Measurements from ENCODE around the gene BRD7. TPM values are rescaled to one million over a fixed set of nuclear protein-coding genes. Genes with fewer than 3 reads are reported as not detected.

The BRD7 gene
- total and polyA plus RNA-seq, 7 donors, result 34.2 to 56.4 (median 52.0) TPM

DNA sequence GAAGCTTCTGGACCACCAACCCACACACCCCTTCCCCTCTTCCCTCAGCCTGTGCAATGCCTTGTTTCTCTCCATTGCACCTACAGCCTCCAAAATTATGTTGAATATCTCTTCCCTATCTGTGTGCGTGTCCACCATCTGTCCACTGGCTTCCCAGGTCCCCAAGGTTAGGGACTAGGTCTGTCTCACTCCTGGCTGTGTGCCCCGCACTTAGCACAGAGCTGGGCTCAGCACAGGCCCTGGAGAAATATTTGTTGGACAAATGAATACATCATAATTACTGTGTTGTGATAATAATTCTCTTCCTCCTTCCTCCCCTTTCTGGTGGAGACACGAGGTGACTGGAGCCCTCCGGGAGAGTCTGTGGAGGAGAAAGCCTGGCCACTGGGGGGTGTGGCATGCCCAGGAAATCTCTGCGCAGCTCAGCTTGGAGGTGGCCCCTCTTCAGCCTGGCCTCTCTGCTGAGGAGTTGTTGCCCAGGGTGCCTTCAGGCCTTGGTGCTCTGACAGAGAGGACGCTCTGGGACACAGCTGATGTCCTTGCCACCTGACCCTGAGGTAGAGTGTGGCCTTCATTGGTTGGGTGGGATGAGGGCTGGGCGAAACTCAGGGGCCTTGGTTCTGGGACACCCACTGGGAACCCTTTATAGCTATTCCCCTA, 3.3 kb upstream of the BRD7 start:
- H3K4me1 ChIP-seq, result peaks cover 0 to 39% (median 19%) of the 10 kb centered on the region in 4 donors
- intact Hi-C loops (cut with DNase I), result loop anchor here (2.0 kb wide), 3 partner anchors 177 to 293 kb away; partner anchors contain the start of gene NKD1
- H3K9me3 ChIP-seq, result no peaks in the 10 kb centered on the region
- H3K36me3 ChIP-seq, result peaks cover 0 to 2% (median 0%) of the 10 kb centered on the region in 4 donors
- H3K4me3 ChIP-seq, result no peak overlapping the region
- 63 to 74% methylated on average over 7 of the region's 7 CpGs for WGBS, 2 donors
- peak overlapping the region; percentile 67 to 84 (median 72) for H3K27ac ChIP-seq
- TF ChIP-seq POLR2A (IDR thresholded peaks at IDR 0.05) (no peak), EP300 (IDR thresholded peaks at IDR 0.05) (no peak)
- TF ChIP-seq, protein P1, sequence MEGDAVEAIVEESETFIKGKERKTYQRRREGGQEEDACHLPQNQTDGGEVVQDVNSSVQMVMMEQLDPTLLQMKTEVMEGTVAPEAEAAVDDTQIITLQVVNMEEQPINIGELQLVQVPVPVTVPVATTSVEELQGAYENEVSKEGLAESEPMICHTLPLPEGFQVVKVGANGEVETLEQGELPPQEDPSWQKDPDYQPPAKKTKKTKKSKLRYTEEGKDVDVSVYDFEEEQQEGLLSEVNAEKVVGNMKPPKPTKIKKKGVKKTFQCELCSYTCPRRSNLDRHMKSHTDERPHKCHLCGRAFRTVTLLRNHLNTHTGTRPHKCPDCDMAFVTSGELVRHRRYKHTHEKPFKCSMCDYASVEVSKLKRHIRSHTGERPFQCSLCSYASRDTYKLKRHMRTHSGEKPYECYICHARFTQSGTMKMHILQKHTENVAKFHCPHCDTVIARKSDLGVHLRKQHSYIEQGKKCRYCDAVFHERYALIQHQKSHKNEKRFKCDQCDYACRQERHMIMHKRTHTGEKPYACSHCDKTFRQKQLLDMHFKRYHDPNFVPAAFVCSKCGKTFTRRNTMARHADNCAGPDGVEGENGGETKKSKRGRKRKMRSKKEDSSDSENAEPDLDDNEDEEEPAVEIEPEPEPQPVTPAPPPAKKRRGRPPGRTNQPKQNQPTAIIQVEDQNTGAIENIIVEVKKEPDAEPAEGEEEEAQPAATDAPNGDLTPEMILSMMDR (IDR thresholded peaks at IDR 0.05), result peak in 3 of 4 experiments; percentile 20 to 40 (median 22)
- DNase-seq, result no peak
- no peaks in the 10 kb centered on the region for H3K27me3 ChIP-seq

DNA sequence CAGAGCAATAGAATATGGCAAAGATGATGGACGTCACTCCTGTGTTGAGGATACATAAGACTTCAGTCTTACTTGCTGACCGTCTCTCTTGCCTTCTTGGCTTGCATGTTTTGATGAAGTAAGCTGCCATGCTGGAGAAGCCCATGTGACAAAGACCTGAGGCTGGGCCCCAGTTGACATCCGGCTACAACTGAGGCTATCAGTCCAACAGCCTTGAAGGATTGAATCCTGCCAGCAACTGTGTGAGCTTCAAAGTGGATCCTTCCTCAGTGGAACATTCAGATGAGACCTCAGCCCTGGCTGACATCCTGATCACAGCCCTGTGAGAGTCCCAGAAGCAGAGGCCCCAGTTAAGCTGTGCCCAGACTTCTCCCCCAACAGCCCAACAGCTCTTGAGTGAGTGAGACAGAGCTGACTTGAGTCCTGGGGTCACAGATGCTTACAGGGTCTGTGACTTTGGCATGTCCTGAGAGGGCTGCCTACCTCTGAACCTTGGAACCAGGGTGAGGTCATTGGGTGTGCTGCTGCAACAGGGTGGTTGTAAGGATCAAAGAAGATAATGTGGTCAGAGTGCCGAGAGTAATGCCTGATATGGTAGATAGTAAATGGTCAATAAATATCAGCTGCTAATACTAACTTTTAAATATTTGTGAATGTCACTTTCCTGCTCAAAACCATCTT, 2.4 kb upstream of the BRD7 start:
- WGBS, 2 donors, result 84 to 93% methylated on average over 4 of the region's 4 CpGs
- H3K4me3 ChIP-seq, result no peak overlapping the region

DNA sequence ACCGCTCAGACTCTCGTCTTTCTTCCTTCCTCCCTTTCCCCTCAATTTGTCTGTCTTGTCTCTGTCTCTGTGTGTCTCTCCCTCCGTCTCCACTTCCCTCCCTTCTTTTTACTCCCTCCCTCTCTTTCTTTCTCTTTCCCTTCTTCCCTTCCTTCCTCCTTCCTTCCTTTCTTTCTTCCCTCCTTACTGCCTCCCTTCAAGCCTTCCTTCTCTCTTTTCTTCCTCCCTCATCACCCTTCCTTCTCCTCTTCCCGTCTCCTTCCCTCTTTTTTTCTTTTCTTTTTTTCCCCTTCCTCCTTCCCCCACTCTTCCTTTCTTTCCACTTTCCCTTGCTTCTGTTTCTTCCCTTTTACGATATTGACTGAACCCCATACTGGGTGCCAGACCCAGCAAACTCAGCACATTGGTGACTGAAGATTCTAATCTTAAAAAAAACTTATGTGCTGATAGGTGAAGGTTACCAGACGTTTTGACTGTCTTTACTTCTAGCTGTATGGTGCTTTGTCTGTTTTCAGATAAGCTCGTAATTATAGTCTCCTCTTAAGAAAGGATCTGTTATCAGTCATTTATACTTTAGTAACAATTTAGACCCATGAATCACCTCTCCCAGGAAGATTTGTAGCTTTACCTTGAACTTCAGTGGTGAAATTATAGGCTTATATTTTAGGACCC, 481 bp upstream of the BRD7 start:
- peak in 2 of 4 donors; percentile 36 to 56 for TF ChIP-seq POLR2AphosphoS5 (IDR thresholded peaks at IDR 0.05)
- no peak for TF ChIP-seq POLR2A (IDR thresholded peaks at IDR 0.05)
- Histone ChIP-seq H3K27ac (peak overlapping the region; percentile 61 to 85 (median 76)), H3K9me3 (no peaks in the 10 kb centered on the region), H3K36me3 (peaks cover 0 to 22% (median 3%) of the 10 kb centered on the region in 4 donors), H3K27me3 (no peaks in the 10 kb centered on the region), H3K4me3 (peak overlapping the region; percentile 22 to 100 (median 92)), H3K4me1 (peaks cover 0 to 64% (median 41%) of the 10 kb centered on the region in 4 donors)
- no peak for DNase-seq
- WGBS, 2 donors, result 13 to 22% methylated on average over 7 of the region's 7 CpGs
- intact Hi-C loops (cut with DNase I), result loop anchor here (2.0 to 10.0 kb wide), 6 partner anchors 37 to 438 kb away; partner anchors contain the start of genes CNEP1R1, CYLD and TENT4B

More for the DNA sequence above, 2.4 kb upstream of the BRD7 start:
- H3K27ac ChIP-seq, result no peak overlapping the region
- no peak for DNase-seq
- peaks cover 0 to 10% (median 2%) of the 10 kb centered on the region in 4 donors for H3K36me3 ChIP-seq
- no peaks in the 10 kb centered on the region for H3K9me3 ChIP-seq
- intact Hi-C loops (cut with DNase I), result loop anchor here (2.0 kb wide), 1 partner anchor 294 kb away; no protein-coding TSS in a partner anchor
- no peaks in the 10 kb centered on the region for H3K27me3 ChIP-seq
- TF ChIP-seq, protein P1 (IDR thresholded peaks at IDR 0.05), result no peak
- TF ChIP-seq POLR2AphosphoS5 (IDR thresholded peaks at IDR 0.05), result no peak
- no peak for TF ChIP-seq POLR2A (IDR thresholded peaks at IDR 0.05)
- no peak for TF ChIP-seq EP300 (IDR thresholded peaks at IDR 0.05)
- H3K4me1 ChIP-seq, result peaks cover 0 to 48% (median 28%) of the 10 kb centered on the region in 4 donors

DNA sequence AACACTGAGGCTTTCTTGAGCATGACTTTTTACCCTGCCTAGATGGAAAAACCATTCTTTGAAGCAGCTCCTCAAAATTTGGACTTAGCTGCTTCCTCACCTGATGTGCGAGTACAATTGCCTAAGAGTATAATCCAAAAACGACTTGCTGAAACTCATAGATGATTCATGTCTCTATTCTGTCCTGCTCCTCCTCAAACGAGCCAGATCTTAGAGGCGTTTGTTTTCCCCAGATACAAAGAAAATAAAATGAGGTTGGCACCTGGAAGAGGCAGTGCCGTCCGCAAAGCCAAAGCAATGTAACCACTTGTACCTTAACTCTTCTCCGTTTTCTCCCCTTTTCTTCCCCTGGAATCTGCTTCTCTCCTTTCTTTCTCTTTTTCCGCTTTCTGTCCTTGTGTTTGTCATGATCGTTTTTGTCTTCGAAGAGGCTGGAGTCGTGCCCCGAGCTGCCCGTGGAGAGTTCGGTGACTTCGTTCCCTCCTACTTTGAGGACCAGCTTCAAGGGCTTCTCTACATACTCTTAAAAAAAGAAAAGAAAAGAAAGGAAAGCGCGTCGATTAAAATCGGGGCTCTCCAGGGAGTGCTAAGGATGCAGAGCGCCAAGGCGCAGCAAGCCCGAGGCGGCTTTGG, 895 bp downstream of the BRD7 start:
- DNase-seq, result no peak
- Histone ChIP-seq H3K4me1 (peaks cover 0 to 55% (median 37%) of the 10 kb centered on the region in 4 donors), H3K27me3 (no peaks in the 10 kb centered on the region), H3K27ac (peak overlapping the region; percentile 78 to 85 (median 81)), H3K4me3 (peak overlapping the region; percentile 80 to 100 (median 92)), H3K9me3 (no peaks in the 10 kb centered on the region), H3K36me3 (peaks cover under 1 to 36% (median 9%) of the 10 kb centered on the region in 4 donors)
- 3 to 9% methylated on average over 23 of the region's 23 CpGs for WGBS, 2 donors
- intact Hi-C loops (cut with DNase I), result loop anchor here (2.0 to 10.0 kb wide), 6 partner anchors 36 to 439 kb away; partner anchors contain the start of genes CNEP1R1, CYLD and TENT4B
- TF ChIP-seq, protein P1 (IDR thresholded peaks at IDR 0.05), result no peak
- TF ChIP-seq POLR2A (IDR thresholded peaks at IDR 0.05) (no peak), POLR2AphosphoS5 (IDR thresholded peaks at IDR 0.05) (no peak), EP300 (IDR thresholded peaks at IDR 0.05) (no peak)

Measured in sigmoid colon (tissue), 7 donors.